GM19438 (cell line): Measurements from ENCODE around the gene TMEM181.
A peak's percentile ranks its signal among the peaks of the same experiment; 100 is the strongest.
"Not testable (repeated sequence)": the region's sequence is repeated elsewhere in the genome, so short reads cannot be mapped to it uniquely, and the experiment has no call there.

Experiments
- ATAC-seq: cut with Tn5 transposase; IDR thresholded peaks from one replicate; pipeline ENCODE4 v1.9.1; 2021; ENCODE audit warnings: low read depth; ENCODE audit not compliant: unreplicated experiment

The TMEM181 gene

DNA sequence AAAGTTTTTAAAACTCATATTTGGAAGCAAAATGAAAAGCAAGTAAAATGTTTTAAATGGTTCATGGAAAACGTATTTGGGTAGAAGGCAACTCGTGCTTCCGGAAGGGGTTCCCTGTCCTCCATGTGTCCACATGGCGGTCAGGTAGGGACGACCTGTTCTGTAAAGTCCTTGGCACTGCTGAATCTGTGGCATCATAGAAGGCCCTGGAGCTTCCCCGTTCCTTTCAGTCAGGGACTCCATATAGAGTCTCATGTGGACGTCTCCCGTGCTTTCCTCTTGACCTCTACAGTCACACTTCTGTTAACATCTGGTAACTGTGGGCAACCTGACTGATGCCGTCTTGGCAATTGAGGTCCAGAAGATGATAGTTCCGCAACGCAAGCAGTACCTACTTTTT is 73.2 kb downstream of the TMEM181 start:
- no peak for ATAC-seq

- ATAC-seq: no peak
These were observed 75.0 kb downstream of the TMEM181 start for GRCh38 chr6:158634695-158635426.

DNA sequence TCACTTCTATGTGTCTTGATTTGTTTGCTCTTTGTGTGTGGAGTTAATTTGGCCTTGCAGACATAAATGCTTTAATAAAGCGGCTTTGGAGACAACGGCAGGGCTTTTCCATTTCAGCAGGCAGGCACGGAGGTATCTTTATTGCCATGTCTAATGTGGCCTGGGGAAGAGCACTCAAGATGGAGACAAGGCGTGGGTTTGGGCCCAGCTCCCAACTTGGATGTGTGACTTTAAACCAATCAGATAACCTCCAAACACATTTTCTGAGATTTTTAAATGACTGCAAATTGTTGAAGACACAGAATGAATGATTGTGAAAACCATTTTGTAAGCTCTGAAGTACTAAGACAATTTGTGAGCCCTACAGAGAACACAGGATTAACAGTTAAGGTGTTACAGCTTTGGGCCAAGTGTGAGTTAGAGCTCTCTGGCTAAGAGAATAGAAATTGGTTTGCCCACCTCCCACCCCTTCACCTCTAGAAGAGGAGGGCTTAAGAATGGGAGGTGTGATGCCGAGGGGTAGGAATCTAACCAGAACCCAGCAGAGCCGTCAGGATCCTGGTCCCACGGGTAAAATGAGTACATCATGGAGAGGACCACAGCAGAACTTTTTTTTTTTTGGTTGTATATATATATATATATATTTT is 75.7 kb downstream of the TMEM181 start:
- ATAC-seq: no peak

DNA sequence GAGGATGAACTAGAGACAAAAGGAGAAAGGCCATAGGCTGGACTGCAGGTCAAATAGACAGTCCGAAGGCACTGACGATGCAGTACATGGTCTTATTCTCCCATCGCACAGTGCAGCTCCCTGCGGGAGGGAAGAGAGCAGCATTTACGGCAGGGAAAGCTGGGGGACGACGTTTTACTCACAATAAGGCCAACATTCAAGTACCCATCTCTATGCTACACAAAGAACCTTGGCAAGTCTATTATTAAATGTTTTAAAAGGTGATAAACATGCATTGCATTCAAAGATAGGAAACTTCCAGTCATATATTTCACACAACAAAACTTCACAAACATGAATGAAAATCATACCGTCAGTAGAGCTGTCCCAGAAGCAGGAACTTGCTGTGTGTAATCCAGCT is 76.9 kb downstream of the TMEM181 start:
- no peak for ATAC-seq

GRCh38 chr6:158638324-158638854 is 78.5 kb downstream of the TMEM181 start:
- no peak for ATAC-seq

GRCh38 chr6:158639056-158639455 is 79.2 kb downstream of the TMEM181 start:
- ATAC-seq: no peak

- no peak for ATAC-seq
These were observed 80.6 kb downstream of the TMEM181 start for GRCh38 chr6:158640519-158640918.

DNA sequence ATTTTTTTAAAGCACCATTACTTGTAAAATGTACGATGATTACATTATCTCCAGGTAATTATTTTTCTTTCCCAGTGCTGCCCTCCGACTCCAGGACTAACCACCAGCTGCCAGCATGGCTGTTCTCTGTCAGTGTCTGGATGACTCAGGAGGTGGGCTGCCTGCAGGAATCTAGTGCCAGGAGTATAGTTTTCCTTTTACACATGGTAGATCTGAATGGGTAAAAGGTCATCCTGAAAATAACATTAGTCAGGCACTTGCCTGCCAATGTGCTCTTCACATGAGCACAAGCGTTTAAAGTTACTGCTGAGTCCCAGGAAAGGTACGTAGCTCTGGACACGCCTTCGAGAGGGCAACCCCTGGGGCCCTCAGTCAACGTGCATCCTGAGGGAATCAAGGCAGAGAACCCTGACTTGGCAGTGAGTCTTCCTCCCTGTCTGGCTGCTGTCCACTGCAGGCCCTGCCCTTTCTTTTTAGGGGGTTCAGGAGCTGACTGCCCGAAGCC is 82.3 kb downstream of the TMEM181 start:
- ATAC-seq: no peak

- no peak for ATAC-seq
These were observed 83.9 kb downstream of the TMEM181 start for GRCh38 chr6:158643836-158644230.

DNA sequence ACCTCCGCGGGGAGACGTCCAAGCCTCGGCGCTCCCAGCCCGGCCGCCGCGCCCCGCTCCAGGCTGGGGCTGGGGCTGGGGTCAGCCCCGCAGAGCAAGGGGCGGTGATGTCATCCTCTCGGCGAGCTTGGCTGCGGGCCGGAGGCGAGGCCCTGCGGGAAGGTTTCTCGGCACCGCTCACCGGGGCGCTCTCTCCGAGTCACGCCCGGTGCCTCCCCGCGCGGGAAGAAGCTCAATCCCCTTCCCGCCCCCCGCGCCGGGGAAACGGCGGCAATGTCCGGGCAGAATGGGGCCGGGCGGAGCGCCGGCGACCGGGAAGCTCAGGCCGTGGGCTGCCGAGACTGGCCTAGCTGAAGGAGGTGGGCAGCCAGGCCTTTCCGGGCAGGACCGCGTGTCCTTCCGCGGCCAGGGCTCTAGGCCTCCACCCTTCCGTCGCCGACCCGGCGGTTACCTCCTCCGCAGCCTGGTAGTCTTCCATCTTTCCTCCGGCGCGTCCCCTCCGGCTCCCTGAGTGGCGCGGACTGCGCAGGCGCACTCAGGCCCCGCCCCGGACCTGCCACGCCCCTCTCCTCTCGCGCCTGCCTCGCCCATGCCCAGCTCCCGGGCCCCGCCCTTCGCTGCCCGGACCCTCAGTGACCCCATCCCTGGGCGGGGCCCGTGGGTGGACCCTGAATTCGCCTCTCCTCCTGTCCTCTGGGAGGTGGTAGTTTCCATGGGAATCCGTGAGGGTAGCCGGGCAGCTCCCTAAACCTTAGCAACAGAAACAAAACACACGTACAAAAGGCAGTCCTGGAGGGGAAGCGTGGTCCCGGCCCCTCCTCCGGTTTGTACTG is 84.6 kb downstream of the TMEM181 start, which contains the start of gene DYNLT1:
TSS of gene DYNLT1 (minus strand) at position 513 of the 833 bp plus-strand sequence. CDS start at position 478, 35 bp downstream.
- peak; percentile 54 for ATAC-seq

- ATAC-seq: no peak
These were observed 85.5 kb downstream of the TMEM181 start for GRCh38 chr6:158645064-158646022.

GRCh38 chr6:158646023-158646910 is 86.4 kb downstream of the TMEM181 start:
- ATAC-seq: no peak

GRCh38 chr6:158647501-158647900 is 87.6 kb downstream of the TMEM181 start:
- no peak for ATAC-seq

DNA sequence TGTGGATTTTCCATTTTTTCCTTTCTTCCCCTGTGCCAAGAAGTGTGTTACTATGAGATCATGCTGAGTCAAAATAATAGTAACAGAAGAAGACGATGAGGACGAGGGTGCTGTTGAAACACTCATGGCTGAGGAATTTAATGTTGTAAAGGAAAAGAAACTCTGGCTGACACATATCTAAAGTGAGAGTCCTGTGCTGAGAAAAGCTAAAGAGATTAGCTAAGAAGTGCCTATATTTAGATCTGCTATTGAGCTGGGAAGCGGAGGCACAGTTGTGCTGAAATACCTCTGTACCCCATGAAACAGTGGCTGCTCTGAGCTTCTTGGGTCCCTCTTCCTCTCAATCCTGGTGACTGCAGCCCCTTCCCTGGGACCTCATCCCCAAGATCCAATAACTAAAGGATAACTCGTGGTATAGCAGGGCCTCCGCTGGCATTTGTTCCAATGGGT is 88.8 kb downstream of the TMEM181 start:
- ATAC-seq: no peak

GRCh38 chr6:158649289-158650143 is 89.6 kb downstream of the TMEM181 start, which contains the start of gene SYTL3:
Gene SYTL3, plus strand, starts transcription at chr6:158650054. Its CDS starts 13,215 bp downstream, at chr6:158663269.
- ATAC-seq: peak; percentile 41

GRCh38 chr6:158651981-158652737 is 92.3 kb downstream of the TMEM181 start:
- not testable (repeated sequence) for ATAC-seq
